GM18508 (cell line): Measurements from ENCODE around the gene TLK2.
"Not testable (repeated sequence)": the region's sequence is repeated elsewhere in the genome, so short reads cannot be mapped to it uniquely, and the experiment has no call there.

ENCODE experiments used
- ATAC-seq: cut with Tn5 transposase; IDR thresholded peaks from one replicate; pipeline ENCODE4 v1.9.1; 2021; ENCODE audit warnings: moderate number of reproducible peaks; ENCODE audit not compliant: insufficient read depth, unreplicated experiment

Gene TLK2

GRCh38 chr17:62478424-62478879 lies at the start of gene TLK2:
Gene TLK2, plus strand, starts transcription at chr17:62478825. Its CDS starts 2,301 bp downstream, at chr17:62481126.
- ATAC-seq, result no peak

- not testable (repeated sequence) for ATAC-seq
Measured at GRCh38 chr17:62435251-62435650, 43.4 kb upstream of the TLK2 start.

DNA sequence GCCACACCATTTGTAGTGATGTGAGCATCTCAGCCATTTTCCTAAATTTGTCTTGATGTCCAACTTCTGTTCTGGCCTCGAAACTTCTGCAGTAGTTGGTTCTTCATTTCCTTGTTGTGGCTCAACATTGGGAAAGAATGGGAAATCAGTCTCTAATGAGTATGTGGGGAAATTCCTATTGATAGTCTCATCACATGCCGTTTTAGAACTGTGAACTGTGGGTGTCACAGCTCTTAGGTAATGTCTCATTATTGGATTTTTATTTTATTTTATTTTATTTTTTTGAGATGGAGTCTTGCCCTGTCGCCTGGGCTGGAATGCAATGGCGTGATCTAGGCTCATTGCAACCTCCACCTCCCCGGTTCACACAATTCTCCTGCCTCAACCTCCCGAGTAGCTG lies 37.4 kb upstream of the TLK2 start:
- not testable (repeated sequence) for ATAC-seq

DNA sequence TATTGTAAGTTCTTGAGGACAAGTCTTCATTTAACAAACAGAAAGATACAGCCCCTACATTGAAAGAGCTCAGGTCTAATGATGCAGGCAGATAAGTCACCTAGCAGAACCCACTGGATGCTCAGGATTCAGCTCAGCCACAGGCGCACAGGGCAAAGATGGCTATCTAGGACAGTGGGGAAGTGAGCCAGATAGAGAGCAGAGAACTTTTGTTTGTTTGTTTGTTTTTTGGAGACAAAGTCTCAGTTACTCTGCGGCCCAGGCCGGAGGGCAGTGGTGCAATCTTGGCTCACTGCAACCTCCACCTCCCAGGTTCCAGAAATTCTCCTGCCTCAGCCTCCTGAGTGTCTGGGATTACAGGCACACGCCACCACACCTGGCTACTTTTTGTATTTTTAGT lies 34.6 kb upstream of the TLK2 start:
- no peak for ATAC-seq

- ATAC-seq, result not testable (repeated sequence)
Measured at GRCh38 chr17:62445791-62446190, 32.8 kb upstream of the TLK2 start.

DNA sequence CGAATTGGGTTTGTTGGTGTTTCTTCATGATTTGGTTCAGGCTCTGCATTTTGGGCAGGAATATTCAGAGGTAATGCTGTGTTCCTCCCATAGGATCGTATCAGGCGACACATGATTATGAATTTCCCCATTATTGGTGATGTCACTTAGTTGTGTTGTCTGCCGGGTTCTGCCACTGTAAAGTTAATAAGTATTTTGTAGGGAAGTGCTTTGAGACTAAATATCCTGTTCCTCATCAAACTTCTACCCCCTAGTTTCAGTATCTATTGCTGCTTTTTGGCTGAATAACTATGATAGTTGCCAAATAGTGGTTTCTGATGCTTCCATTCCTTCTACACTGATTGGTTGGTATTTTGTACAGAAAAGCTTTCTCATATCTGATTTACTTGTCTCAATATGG lies 26.4 kb upstream of the TLK2 start:
- ATAC-seq, result not testable (repeated sequence)

GRCh38 chr17:62453041-62453440 lies 25.6 kb upstream of the TLK2 start:
- not testable (repeated sequence) for ATAC-seq

- ATAC-seq, result peak; percentile 13
Measured at GRCh38 chr17:62453656-62454055, 25.0 kb upstream of the TLK2 start.

DNA sequence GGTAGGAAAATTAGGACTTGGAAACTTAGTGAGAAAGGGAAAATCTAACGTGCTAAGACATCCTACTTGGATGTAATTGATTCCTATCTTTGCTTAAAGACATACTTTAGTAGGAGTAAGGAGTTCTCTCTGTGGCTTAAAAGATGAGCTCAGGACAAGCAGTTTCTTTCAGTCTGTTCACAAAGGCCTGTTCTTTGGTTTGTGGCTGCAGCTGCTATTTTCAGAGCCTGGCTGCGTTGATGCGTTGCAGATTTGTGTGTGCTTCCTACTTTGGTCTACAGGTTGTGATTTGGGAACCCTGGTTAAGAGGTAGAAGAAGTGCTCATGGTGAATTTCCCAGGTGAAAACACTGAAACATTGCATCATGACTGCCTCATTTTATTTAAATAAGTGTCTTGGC lies 24.5 kb upstream of the TLK2 start:
- peak; percentile 31 for ATAC-seq

GRCh38 chr17:62456016-62456415 lies 22.6 kb upstream of the TLK2 start:
- ATAC-seq, result no peak

DNA sequence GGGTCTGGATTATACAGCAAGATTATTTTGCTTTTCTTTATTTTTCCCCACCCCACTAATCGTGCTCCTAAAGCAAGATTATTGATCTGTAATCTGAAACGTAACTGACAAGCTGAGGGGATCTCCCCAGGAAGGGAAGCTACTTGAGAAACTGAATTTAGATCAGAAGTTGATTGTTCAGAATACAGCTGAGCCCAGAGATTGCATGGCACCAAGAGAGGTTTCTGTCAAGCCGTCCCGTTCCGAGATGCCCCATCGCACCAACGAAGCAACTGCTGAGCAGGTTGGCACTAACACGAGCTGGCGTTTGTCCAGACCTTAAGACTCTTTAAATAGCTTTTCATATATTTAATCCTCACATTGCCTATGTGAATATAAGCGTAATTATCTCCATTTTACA lies 20.1 kb upstream of the TLK2 start:
- not testable (repeated sequence) for ATAC-seq

DNA sequence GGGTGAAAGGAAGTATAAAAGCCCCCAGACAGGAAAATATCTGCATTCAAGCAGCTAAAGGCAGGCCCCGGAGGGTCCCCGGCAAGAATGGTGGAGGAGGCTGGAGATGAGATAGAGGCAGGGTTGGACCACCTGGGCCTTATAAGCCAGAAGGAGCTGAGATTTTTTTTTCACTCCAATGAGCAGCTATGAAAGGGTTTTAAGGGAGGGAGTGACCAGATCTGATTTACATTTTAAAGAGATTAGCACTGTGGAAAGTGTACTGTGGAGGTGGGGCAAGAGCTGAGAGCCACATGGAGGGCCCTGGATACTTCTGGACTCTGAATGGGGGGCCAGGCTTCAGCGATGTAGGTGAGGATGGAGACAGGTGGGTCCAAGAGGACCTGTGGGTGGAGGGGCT lies 14.2 kb upstream of the TLK2 start:
- ATAC-seq, result not testable (repeated sequence)

GRCh38 chr17:62465271-62465670 lies 13.4 kb upstream of the TLK2 start:
- not testable (repeated sequence) for ATAC-seq

- not testable (repeated sequence) for ATAC-seq
Measured at GRCh38 chr17:62470666-62471379, 7.8 kb upstream of the TLK2 start.

GRCh38 chr17:62471380-62471880 lies 7.2 kb upstream of the TLK2 start:
- not testable (repeated sequence) for ATAC-seq

GRCh38 chr17:62473030-62473982 lies 5.3 kb upstream of the TLK2 start:
- ATAC-seq, result not testable (repeated sequence)

DNA sequence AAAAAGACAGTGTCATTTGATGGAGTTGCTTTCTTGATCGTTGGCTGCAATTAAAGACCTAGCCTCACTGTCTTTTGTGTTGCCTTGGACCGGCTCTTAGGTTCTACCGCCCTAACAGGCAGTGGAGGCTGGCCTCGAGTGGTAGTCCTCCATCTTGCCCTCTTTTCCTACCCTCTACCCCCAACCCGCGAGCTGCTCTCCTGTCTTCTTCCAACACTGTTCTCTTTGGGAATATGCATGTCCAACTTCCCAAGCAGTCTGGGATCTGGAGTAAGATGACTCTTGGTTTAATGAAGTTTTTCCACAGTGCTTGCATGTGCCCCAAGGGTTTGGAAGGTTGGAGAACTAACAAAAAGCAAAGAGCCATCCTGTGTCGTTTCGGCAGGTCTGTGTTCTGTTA lies 1.5 kb upstream of the TLK2 start:
- not testable (repeated sequence) for ATAC-seq

GRCh38 chr17:62477718-62478408 lies 762 bp upstream of the TLK2 start:
- ATAC-seq, result not testable (repeated sequence)

GRCh38 chr17:62478880-62479638 lies 434 bp downstream of the TLK2 start:
- ATAC-seq, result not testable (repeated sequence)
